DMS153 treated with DMSO at 0.1 percent for 48 hours (cell line): ENCODE measurements around the gene BAMBI.
A peak's percentile ranks its signal among the peaks of the same experiment; 100 is the strongest.

Experiments used
- DNase-seq: peaks from one replicate; lab custom pipeline; 2025; ENCODE audit not compliant: unreplicated experiment; lab: John Stamatoyannopoulos, UW

The BAMBI gene

DNA sequence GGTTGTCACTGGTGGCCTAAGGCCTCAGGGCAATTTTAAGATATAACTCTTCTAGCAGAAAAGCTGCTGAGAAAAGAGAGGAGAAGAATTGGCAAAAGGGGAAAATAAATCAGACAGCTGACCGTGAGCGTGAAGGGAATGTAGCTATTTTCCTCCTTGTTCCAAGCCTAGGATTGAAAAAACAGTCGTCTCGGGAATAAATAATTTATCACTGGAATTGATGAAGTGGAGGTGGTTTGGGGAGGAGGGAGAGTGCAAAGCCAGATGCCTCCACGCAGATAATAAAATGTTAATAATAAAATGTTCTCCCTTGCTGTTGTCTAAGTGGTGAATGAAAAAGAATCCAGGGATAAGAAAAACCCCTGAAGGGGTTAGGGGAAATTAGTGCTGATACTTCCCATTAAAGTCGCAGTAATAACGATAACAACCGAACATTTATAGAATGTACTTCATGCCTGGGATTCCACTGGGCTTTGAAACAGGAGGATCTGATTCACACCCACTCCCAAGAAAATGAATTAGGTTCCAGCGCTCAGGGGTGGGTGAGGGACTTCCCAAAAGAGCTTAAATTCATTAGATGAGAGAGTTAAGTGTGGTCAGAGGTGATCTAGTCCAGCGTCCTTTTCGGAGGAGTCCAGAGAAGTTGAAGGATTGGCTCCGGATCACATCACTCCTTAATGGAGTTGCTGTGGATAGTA, 27.3 kb downstream of the BAMBI start:
- DNase-seq = no peak

DNA sequence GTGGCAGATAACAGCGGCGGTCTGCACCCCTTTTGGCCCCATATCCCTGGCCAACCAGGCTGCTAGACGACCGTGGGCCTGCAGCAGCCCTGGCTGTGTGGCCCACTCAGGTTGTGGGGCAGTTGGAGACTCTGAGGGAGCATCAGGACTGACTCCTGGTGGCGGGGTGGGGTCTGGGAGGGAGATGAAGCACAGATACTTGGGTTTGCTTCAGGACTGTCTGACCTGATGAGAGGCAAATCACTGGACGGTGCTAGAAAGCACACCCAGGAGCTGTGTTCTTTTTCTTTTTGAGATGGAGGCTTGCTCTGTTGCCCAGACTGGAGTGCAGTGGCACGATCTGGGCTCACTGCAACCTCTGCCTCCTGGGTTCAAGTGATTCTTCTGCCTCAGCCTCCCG, 28.2 kb downstream of the BAMBI start:
- DNase-seq = no peak

DNA sequence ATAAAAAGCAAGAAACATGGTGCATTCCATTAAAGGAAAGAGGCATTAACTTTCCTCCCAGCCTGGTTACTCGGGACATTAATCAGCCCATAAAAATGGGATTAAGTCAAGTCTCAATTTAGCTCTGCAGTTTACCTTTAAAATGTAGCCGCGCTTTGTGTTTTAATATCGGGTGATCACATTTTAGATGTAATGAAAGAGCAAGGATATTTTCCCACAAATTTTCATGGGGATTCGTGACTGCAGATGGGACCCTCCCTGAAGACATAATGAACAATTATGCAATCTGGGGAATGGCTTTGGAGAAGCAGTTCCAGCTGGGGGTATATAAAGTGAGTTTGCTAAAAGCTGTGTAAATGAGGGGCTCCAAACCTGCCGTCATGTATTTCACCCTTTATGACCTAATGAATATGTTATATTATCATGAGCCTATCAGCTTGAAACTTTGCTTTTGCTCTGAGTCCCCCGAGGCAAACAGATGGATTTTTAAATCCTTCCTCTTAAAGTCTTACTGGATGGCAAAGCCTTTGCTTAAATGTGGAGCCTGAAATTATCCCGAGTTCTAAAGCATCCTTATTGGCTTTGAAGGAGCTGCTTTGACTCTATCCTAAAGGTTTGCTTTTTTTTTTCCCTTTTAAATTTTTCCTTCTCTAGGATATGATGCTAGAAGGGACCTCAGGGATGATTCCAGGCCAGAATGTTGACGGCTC, 31.8 kb downstream of the BAMBI start:
- no peak for DNase-seq

DNA sequence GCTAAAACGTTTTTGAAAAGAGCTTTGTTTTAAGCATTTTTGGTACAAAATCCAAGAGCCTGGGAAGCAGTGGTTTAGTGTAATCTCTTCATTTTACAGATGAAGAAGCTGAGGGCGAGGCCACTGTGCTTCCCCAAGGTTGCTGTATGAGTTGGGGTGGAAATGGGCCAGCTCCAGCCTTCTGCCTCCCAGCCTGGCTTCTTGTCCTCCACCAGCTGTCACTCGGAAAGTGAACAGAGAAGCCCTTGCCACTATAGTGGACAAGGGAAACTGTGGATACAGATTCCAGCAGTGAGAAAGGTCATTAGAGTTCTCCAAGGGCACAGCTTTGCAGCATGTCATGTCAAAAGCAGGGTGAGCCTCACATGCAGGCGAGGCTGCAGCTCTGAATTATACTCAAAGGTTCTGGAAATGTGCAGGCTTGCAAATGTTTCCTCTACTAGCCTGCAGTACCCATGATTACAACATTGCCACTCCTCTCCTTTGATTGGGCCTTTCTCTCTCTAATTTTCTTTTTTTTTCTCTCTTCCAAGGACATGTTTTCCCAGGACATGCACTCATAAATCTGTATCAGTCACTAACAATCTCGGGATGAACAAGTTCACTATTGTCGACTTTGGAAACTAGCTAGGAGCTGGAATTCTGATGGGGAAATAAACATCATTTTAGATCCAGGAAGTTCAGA, 33.0 kb downstream of the BAMBI start:
- DNase-seq = no peak

DNA sequence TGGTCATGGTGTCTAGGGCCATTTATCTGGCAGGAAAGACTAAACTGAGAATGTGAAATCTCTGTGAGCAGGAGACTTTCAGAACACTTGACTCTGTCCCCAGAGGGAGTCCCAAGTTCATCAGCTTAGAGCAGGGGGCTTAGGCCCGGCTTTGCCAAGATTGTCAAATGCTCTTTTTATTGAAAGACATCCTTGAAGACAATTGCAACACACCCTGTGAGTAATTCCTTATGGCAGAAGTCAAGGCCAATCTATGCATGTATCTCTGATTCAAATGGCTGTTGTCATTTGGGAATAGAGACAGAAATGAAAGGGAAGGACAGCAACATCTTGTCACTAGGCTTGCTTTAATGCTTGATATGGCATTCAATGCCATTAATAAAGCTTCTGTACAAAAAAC, 33.7 kb downstream of the BAMBI start:
- DNase-seq = no peak

DNA sequence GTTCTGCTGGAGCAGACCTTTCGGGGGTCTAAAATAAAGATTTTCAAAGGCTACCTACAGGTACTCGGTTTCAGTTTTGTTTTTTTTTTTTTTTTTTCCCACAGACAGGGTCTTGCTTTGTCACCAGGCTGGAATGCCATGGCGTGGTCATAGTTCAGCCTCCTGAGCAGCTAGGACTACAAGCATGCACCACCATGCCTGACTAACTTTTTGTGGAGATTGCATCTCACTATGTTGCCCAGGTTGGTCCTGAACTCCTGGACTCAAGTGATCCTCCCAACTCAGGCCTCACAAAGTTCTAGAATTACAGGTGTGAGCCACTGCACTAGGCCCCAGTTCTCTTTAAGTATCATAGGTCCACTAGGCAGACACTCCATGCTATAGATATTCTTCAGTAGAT, 34.5 kb downstream of the BAMBI start:
- DNase-seq = no peak

DNA sequence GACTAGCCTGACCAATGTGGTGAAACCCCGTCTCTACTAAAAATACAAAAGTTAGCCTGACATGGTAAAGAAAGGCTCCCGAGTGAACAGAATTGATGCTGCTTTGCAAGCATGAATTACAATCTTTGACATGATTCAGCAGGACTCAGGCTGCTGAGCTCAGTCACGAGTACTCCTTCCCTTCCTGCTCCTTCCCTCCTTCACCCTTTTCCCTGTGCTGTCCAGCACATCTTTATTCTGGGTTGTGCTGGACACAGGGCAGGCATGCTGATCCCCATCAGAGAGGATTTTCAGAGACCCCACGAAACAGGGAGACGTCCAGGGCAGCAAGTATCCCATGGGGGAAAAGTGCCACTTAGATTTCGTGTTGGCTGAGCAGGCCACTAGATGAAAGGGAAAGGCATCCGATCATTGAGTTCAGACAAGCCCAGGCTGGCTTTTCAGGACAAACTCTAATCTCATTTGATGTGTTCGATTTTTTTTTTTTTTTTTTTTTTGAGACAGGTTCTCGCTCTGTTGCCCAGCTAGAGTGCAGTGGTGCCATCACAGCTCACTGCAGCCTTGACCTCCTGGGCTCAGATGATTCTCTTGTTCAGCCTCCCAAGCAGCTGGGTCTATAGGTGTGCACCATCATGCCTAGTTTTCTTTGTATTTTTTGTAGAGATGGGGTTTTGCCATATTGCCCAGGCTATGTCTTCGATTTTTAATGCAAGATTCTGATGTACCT, 36.5 kb downstream of the BAMBI start:
- no peak for DNase-seq

DNA sequence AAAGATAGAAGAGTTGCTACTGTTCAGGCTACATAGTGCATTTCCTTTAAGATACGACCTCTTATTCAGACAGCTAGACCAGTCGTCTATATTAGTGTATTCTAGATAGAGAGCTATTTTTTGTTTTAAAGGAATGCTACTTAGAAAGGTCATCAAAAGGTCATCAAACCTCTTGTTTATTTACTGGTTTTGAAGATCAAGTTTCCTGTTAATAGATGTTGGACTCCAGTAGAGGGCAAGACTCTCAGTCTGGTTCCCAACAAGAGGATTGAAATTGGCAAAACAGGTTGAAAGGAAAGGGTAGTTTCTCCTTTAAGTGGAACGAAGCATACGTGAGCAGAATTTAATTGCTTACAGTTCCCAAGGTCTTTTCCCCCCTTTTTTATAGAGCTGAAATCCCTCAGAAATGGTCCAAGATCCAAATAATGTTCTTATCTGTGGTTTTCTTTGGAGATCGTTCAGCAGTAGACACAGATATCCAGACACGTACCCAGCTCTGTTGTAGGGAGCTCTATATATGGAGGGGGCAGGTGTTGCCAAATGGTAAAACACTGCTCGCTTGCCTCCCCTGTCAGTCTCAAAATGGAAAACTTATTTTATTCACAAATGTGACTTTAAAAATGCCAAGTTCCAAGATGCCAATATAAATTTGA, 37.2 kb downstream of the BAMBI start:
- no peak for DNase-seq

DNA sequence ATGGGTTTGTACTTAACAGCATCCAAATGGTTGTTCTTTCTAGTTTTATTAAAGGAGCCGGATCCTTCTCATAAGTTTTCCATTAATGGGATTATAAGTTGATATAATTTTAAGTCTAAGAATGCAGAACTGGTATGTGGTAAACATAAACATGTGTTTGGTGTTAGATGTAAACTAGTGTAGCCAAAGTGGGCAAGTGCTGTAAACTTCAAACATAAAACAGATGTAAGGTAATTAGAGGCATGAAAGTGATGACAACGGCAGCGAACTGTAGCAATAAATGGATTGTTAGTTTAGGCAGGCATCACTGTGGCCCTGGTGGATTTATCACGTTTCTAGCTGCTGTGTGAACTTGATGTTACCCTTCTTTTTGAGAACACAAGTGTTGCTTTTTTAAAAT, 37.9 kb downstream of the BAMBI start:
- DNase-seq = no peak

DNA sequence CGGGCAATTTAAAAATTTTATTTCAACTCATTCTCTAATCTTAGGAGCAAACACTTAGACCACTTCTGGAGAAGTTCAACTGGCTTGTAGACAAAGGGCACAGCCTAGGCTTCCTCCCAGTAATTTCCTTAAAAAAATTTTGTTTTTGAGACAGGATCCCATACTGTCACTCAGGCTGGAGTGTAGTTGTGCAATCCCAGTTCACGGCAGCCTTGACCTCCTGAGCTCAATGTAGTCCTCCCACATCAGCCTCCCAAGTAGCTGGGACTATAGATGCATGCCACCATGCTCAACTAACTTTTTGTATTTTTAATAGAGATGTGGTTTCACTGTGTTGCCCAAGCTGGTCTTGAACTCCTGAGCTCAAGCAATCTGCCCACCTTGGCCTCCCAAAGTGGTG, 38.4 kb downstream of the BAMBI start:
- no peak for DNase-seq

DNA sequence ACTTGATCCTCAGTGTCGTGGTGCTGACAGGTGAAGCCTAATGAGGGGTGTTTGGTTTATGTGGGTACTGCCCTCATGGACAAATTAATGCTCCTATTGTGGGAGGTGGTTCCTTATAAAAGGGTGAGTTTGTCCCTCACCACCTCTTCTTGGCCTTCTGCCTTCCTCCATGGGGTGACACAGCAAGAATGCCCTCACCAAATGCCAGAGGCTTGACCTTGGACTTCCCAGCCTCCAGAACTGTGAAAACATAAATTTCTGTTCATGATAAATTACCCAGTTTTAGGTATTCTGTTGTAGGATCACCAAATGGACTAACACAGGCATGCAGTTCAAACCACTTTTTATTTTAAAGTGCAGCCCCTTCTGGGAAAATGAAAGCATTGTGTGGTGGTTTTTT, 39.4 kb downstream of the BAMBI start:
- DNase-seq = no peak

DNA sequence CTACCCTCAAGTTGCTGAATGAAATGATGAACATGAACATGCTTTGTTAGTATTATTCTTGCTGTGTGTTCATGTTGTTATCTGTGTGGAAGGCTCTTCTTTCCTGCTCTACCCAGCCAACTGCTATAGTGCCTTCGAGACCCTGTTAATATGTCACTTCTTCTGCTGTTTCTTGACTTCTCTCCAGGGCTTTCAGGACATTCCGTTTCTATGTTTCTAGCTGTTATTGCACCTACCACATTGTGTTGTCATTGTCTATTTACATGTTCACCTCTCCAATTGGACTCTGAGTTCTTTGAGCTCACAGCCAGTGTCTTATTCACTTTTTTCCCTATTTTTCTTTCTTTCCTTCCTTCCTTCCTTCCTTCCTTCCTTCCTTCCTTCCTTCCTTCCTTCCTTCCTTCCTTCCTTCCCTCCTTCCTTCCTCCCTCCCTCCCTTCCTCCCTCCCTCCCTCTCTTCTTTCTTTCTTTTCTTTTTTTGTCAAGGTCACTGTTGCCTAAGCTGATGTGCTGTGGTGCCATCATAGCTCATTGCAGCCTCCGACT, 40.4 kb downstream of the BAMBI start:
- no peak for DNase-seq

DNA sequence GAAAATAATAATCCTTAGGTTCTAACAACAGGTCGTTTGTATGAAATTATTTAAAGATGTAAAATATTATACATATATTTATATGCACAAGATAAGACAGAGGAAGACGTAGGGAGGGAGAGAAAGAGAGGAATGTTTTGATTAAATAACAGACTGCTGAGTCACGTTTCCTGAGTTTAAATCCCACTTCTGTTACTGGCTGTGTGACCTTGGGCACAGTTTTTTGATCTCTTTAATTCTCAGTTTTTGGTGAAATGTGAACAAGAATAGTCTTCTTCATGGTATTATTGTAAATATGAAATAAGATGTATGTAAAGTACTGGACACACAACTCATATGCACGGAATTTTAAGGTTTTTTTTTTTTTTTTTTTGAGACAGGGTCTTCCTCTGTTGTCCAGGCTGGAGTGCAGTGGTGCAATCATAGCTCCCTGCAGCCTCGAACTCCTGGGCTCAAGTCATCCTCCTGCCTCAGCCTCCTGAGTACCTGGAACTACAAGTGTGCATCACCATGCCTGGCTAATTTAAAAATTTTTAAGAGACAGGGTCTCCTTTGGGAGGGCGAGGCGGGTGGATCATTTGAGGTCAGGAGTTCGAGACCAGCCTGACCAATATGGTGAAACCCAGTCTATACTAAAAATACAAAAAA, 42.6 kb downstream of the BAMBI start:
- no peak for DNase-seq

DNA sequence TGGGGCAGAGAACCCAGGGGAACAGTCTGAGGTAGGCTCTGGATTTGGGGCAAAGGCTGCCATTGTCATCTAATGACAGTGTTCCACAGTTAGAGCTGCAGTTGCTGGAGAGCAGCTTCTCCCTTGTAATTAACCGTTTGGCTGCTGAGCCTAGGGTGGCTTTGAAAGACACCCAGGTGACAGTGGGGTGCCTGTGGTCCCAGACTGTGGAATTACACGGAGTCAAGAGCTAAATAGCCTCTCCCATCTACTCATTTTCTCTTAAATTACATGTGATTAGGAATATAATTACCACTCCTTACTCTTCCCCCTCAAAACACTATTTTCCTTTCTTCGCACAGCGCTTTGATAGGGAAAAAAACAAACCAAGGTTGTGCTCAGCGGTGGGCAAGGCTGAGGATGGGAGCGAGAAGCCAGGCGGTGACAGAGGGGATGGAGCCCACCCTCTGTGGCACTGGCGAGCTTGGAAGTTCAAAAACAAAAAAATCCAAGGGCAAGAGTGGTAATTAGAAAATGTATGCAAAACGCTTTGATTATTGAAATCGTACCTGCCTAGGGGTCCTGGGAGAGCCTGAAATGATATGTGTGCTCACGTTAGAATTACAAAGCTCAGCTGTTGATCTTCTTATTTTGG, 44.1 kb downstream of the BAMBI start:
- DNase-seq = no peak

DNA sequence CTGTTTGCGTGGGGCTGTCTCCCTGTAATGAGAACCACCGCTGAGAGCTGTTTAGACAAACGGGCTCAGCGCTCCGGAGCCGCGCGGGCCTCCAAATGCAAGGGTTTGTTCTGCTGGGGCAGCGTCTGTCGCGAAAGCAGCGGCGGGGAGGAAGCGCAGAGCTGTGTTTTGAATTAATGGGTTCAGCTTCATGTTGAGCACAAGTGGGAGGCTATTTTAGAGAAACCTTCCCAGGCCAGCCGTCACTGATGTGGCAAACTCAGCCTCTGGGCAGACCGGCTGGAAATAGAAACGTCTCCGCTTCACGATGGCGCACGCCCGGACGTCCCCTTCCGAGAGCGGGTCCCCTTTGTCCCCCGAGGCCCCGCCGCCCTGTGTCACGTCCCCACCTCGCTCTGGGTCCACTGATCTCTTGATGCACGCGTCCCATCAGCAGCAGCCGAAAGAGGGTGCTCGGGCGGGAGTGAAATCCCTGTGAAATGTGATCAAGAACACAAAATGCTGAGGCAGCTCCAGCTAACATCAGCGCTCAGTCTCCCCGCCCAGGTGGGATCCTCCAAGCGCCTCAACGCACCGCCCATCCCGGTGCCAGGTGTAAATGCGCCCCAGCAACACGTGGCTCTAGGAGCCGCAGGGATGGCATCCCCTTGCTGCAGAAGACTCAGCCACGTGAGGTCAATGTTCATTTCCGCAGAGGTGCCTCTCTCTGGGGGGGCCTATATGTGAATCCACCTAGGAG, 44.9 kb downstream of the BAMBI start:
- DNase-seq = peak; percentile 28

DNA sequence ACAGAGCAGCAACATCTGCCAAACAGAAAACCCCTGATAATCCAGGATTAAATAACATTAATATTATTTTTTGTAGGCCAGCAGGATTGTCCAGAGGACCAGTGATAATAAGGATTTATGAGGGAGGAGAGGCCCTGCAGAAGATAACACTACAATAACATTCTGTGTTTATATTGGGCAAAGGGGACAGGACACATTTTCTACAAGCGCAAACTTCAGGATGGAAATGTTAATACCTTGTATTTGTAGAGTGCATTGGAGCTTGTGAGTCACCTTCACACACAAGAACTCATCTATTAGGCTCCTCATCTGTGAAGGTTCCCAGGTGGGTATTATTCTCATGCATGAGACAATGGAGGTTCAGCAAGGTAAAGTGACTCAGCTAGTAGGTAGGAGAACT, 51.0 kb downstream of the BAMBI start:
- no peak for DNase-seq

DNA sequence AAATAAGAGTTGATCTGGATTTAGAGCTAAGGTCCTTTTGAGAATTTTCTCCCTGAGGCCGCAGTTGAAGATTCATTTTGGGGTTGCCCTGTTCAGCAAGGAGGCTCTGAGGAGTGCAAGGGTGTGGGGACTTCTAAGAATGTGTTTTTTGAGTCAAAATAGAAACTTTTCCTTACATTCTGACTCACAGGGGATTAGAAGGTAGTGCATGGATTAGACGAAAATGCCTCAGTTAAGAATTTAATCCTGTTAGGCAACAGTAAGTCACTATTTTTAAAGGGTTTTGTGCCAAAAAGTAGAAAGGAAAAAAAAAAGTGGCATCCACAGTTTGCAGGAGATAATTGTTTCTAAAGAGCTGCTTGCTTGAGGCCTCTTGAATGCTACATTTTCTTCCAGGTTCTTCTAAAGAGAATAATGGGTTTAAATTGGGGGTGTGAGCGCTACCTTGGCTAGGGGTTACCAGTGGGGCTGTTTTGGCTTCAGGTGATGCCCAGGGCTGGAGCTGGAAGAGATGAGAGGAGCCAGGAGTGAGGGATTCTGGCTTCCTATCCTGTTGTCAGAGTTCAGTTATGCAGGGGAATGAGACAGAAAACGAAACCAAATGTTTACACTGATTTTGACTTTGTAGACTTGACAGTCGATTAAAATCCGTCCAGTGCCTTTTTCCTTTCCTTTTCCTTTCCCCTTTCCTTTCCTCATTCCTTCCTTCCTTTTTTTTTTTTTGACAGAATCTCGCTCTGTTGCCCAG, 52.9 kb downstream of the BAMBI start:
- DNase-seq = no peak

DNA sequence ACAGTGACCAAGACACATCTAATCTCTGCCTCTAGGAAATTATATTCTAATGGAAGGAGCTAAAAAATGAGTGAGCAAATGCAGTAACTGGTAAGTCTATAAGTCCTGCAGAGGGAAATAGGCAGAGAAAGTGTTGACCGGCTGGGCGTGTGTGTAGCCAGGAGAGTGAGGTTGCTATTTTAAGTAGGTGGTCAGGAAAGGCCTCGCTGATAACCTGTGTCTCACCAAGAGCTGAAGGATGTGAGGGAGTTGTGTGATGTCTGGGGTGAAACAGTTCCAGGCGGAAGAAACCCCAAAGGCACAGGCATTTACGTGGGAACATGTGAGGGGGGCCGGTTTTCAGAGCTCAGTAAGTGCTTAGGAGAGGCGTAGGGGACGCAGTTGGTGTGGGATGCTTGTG, 54.8 kb downstream of the BAMBI start:
- DNase-seq = no peak
